GM19468 (cell line): ENCODE data around the gene SLC49A3.
"Not testable (repeated sequence)": the region's sequence is repeated elsewhere in the genome, so short reads cannot be mapped to it uniquely, and the experiment has no call there.

ENCODE experiments used
- ATAC-seq: cut with Tn5 transposase; IDR thresholded peaks from one replicate; pipeline ENCODE4 v1.9.1; 2021; ENCODE audit warnings: mild to moderate bottlenecking, moderate library complexity, moderate number of reproducible peaks; ENCODE audit not compliant: unreplicated experiment; ENCODE audit errors: extremely low read depth

Gene SLC49A3

DNA sequence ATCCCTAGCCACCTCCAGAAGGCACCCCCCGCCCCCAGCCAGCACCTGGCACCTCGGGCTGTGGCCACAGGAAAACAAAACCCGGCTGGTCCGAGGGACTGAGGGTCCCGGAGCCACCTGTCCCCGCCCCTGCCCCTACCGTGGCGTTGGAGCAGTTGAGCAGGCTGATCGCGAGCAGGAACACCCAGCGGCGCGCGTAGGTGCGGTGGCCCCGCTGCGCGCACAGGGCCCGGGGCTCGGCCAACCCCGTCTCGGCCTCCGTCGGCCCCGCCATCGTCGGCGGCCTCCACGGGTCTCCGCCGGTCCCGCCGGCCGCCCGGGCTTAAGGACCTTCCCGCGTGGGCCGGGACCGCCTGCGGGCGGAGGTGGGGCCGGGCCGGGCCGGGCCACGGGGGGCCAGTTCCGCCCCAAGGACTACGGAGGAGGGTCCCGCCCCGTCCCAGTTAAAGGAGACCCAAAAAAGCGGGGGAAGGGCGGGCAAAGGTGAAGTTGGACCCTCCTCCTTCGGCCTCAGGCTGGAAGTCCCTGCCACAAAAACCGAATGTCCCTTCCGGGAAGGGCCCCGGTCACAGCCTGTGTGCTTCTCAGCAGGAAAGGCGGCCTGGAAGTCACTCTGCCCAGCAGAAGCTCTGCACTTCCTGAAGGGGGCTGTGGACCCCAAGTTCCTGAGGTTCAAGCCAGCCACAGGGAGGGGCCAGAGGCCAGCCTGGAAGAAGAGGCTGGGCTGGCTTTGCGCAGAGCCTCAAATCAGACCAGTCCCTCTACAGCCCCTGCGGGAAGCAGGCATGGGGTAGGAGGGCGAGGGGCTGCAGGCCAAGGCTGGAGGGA, at the start of gene SLC49A3:
TSS of gene SLC49A3 (minus strand) at position 298 of the 828 bp plus-strand sequence. CDS start at position 274, 24 bp downstream.
- no peak for ATAC-seq

DNA sequence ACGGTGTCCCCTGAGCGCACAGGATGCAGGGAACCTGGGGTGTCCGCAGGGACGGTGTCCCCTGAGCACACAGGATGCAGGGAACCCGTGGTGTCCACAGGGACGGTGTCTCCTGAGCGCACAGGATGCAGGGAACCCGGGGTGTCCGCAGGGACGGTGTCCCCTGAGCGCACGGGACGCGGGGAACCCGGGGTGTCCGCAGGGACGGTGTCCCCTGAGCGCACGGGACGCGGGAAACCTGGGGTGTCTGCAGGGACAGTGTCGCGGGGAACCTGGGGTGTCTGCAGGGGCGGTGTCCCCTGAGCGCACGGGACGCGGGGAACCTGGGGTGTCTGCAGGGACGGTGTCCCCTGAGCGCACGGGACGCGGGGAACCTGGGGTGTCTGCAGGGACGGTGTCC, 47.6 kb upstream of the SLC49A3 start:
- not testable (repeated sequence) for ATAC-seq

DNA sequence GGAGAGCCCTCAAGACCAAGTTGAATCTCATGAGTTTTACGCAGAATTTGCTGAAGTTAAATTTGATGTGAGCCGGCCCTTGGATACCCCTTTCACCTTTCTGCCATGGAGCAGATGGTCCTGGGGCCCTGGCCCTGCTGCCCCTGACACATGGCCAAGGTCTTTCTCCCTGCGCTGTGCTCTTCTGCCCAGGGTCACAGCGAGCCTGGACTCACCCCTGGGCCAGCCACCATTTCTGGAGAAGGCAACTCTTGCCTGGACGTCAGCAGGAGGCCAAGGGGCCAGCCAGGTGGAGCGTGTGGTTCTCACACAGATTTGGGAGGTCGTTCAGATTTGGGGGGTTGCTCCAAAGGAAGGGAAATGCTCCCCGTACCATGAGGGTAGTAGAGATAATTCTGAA, 46.6 kb upstream of the SLC49A3 start:
- no peak for ATAC-seq

DNA sequence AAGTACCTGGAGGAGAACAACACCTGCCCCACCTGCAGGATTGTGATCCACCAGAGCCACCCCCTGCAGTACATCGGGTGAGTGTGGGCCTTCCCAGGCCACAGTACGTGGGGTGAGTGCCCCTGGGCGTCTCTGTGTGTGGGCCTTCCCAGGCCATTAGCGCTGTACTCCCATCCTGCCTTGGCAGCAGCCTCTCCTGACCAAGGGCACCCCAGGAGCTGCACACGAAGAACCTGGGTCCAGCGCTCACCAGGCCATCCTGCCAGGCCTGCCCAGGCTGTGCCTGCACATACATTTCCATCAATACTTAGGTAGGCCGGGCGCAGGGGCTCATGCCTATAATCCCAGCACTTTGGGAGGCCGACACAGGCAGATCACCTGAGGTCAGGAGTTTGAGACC, 46.0 kb upstream of the SLC49A3 start:
- ATAC-seq, result no peak

- ATAC-seq, result no peak
Measured at GRCh38 chr4:734075-734474, 45.1 kb upstream of the SLC49A3 start.

DNA sequence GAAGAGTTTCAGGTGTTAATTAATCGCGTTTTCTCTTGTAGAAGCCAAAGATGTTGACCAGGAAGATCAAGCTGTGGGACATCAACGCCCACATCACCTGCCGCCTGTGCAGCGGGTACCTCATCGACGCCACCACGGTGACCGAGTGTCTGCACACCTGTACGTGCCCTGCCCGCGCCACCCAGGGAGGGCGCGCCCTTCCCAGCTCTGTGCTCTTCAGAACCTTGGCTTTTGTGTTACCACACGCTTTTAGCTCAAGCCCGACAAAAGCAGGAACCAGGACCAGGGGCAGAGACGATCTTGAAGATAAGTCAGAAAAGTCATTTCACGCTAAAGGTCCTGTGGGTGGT, 44.7 kb upstream of the SLC49A3 start:
- ATAC-seq, result no peak

DNA sequence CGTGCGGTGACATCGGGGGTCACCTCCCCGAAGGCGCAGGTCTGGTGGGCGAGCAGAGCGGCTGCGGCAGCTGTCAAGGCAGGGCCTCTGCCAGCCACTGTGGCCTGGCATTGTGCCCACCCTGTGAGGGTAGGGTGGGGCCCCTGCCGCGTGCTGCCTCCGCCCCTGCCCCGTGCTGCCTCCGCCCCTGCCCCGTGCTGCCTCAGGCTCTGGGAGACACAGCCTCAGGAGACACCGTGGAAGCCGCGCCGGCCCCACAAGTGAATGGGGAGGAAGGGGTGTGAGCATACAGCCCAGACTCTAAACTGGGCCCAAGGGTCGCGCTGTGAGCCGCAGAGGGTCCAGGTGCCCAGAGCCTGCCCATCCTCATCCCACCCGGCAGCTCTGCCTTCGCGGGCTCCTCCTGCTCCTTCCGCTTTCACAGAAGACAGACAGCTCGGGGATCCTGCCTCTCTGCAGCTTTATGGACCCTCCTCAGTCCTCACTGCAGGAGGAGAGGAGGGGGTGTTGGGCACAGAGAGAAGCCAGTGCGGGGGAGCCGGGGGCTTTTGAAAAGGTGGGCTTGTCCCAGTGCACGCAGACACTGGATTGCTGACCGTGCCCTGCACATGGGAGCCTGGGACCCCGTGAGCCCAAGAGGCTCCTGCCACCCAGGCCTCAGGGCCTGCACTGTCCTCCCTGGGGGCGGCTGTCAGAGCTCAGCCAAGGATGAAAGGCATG, 44.1 kb upstream of the SLC49A3 start:
- ATAC-seq, result no peak

DNA sequence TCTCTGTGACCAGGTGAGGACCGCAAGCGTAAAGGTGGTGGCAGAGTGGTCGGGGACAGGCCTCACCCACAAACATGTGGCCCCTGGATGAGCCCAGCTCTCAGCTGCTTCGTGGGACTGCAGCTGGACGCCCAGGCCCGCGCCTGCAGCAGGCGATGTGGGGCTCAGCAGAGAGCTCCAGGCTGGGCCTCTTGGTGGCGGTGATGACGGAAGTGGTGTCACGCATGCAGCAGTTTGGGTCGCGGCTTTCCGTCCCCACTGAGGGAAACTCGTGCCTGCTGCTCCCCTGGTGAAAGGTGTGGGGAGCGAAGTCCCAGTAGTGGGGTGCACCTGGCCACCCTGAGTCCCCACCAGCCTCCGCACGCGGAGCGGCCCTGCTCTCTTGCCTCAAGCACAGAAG, 43.5 kb upstream of the SLC49A3 start:
- no peak for ATAC-seq

- ATAC-seq, result not testable (repeated sequence)
Measured at GRCh38 chr4:731954-732353, 43.0 kb upstream of the SLC49A3 start.

DNA sequence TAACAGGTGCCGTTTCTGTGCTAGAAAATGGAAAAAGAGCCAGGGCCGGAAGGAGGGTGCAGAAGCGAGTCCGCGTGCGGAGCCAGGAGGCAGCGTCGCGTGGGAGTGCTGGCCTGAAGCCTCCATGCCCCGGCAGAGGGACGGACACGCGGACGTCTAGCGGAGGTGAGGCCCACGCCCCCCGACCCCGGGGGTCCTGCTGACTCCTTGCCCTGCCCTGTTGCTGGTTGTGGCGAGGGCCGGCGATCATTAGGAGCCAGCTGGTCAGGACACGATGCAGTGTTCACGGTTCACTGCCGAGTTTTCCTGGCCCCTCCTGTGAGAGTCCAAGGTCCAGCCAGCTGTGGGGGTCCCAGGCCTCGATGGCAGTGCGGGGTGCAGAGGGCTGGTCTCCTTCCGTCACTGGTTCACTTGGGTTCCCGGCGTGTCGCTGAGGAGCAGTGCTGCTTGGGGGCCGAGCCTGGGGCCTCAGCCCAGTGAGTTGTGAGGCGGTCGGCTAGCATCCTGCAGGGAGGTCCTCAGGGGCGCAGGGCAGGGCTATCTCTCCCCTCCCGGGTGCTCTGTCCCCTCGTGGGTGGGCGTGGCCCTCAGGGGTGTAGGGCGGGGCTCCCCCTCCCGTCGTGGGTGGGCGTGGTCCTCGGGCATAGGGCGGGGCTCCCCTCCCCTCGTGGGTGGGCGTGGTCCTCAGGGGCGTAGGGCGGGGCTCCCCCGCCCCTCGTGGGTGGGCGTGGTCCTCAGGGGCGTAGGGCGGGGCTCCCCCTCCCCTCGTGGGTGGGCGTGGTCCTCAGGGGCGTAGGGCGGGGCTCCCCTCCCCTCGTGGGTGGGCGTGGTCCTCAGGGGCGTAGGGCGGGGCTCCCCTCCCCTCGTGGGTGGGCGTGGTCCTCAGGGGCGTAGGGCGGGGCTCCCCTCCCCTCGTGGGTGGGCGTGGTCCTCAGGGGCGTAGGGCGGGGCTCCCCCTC, 42.3 kb upstream of the SLC49A3 start:
- ATAC-seq, result not testable (repeated sequence)

- ATAC-seq, result no peak
Measured at GRCh38 chr4:730511-730910, 41.6 kb upstream of the SLC49A3 start.

GRCh38 chr4:729336-730315, 40.7 kb upstream of the SLC49A3 start:
- no peak for ATAC-seq

DNA sequence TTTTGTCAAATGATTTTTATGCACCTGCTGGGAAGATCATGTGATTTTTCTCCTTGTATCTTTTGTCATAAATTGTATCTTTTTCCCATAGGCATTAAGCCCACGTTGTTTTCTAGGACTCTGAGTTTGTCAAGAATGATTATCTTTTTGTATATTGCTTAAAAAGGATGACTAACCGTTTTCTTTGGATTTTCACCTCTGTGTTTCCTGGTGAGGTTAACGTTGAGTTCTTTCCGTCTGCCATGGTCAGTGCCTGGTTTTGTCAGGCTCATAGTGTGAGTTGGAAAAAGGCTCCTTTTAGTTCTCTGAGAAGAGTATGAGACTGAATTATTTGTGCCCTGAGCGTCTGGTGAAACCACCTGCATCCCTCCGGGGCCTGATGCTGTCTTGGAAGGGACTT, 38.6 kb upstream of the SLC49A3 start:
- ATAC-seq, result no peak

- no peak for ATAC-seq
Measured at GRCh38 chr4:726838-727237, 37.9 kb upstream of the SLC49A3 start.

- no peak for ATAC-seq
Measured at GRCh38 chr4:726235-726787, 37.4 kb upstream of the SLC49A3 start.

GRCh38 chr4:725391-726234, 36.7 kb upstream of the SLC49A3 start:
- no peak for ATAC-seq

DNA sequence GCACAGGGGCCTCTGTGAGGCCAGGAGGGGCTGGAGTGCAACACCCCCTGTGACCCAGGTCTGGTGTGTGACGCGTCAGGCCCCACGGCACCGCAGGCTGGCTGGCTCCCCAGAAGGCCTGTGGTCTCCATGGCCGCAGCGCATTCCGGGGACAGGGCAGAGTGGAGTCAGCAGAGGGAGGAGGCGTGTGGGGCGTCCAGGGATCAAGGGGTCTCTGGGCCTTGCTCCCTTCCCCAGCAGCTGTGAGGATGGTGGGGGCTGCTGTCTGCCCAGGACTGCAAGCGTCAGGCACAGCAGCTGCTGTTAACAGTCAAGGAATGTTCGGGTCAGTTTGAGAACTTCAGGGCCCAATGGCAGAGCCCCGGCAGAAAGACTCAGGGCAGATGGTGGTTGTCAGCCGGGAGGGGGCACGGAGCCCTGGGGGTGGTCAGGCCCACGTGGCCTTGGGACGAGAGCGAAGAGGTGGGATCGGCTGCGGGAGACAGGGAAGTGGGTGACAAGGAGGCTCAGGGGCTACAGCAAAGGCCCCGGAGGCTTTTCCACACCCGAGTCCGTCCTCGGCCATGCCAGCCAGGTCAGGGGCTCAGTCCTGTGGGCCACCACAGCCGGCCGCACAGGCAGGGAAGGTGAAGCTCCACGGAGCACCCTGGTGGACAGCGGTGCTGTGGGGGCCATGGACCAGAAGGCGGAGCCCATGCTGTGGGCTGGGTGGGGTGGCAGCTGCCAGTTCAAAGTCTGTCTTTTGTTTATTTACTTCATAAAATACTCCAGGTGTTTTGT, 35.0 kb upstream of the SLC49A3 start:
- no peak for ATAC-seq
